Kidney epithelial cell (primary cell): ENCODE data around the gene RPTOR. TPM values are rescaled to one million over a fixed set of nuclear protein-coding genes. Genes with fewer than 3 reads are reported as not detected.

Experiments
- DNase-seq: peaks from one replicate; pipeline ENCODE4 v3.0.0-alpha.2; 2010; ENCODE audit warnings: low read depth
- H3K27me3 ChIP-seq: 2 replicates; pipeline ENCODE4 v1.6.0; 2011; ENCODE audit warnings: low read length; ENCODE audit not compliant: control insufficient read depth, insufficient read depth
- H3K36me3 ChIP-seq: 2 replicates; pipeline ENCODE4 v1.5.1; 2011; ENCODE audit warnings: low read length; ENCODE audit not compliant: control insufficient read depth, insufficient read depth
- H3K4me3 ChIP-seq: 2 replicates; pipeline ENCODE4 v1.5.1; 2011; ENCODE audit warnings: low read depth, mild to moderate bottlenecking, control low read depth, low read length
- total RNA-seq: library from RNA; depleted of rRNA; stranded (reverse); fragments of >200 nt; gene quantifications from 2 replicates; pipeline ENCODE4 v1.2.3, GENCODE V29; 2015
- TF ChIP-seq, protein P1 (sequence below): IDR thresholded peaks from 2 replicates; pipeline ENCODE4 v1.5.1; 2011; ENCODE audit warnings: mild to moderate bottlenecking, moderate library complexity, low read length, control low read depth, inconsistent platforms; ENCODE audit not compliant: insufficient read depth, poor library complexity, severe bottlenecking

The RPTOR gene
- total RNA-seq, 1 donor from 2014 or later = 22.7 TPM

DNA sequence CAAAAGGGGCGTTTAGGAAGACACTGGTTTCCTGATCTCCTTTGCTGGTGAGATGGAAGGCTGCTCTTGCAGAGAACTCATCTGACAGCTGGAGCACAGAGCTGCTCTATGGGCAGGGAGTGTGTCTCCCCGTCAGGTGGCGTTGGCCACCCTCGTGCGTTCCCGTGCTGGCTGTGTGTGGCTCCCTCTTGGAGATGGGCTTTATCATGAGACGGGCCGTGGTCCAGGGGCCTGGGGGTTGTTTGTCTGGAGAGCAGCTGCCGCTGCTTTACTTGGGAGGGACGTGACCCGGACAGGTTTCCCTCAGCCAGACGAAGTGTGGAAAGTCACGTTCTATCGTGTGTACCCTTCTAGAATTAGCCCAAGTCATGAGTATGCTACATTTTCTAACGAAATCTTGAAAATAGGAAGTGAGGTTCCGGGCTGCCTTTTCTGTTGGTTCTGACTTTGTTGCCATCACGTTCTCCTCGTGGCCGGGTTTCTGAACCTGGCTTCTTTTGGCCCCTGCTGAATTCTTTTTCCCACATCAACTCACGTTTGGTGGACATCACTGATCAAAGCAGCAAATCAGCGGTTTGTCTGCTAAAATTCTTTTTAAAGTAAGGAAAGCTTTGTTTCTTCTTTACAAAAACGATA lies 341.4 kb downstream of the RPTOR start:
- H3K36me3 ChIP-seq = no peaks in the 10 kb centered on the region
- H3K4me3 ChIP-seq = no peak overlapping the region
- no peak for DNase-seq

DNA sequence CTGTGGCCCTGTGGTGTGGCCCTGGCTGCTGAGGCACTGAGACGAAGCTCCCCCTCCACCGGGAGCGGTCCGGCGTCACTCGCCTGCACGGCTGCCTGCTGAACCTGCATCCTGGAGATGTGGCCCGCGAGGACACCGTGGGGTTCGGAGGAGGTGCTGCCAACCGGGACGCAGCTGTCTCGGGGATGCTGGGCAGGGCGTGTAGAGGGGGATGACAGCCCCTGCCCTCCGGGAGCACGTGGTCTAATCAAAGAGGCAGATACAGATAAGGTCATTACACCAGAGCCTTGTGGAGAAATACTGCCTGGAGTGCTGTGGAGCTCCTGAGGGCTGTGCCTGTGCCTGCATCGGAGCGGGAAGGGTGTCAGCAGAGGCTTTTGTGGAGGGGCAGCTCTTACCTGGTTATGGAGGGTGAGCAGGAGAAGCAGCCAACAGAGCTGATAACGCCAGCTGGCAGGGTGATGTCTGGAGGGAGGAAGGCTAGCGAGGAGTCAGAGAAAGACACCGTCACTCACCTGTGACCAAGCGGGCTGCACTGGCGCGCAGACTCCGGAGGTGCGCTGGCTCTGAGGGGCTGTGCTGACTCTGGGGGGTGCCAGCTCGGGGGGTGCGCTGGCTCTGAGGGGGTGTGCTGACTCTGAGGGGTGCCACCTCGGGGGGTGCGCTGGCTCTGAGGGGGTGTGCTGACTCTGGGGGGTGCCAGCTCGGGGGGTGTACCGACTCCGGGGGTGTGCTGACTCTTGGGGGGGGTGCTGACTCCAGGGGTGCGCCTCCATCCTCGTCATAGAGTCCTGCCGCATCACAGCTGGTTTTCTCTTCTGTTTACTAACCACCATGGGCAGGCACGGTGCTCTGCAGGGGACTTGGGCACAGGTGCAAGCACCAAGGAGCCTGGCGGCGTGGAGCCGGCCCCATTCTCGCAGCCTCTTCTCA lies 342.3 kb downstream of the RPTOR start:
- Histone ChIP-seq H3K4me3 (no peak overlapping the region), H3K27me3 (no peaks in the 10 kb centered on the region), H3K36me3 (no peaks in the 10 kb centered on the region)
- TF ChIP-seq, protein P1, sequence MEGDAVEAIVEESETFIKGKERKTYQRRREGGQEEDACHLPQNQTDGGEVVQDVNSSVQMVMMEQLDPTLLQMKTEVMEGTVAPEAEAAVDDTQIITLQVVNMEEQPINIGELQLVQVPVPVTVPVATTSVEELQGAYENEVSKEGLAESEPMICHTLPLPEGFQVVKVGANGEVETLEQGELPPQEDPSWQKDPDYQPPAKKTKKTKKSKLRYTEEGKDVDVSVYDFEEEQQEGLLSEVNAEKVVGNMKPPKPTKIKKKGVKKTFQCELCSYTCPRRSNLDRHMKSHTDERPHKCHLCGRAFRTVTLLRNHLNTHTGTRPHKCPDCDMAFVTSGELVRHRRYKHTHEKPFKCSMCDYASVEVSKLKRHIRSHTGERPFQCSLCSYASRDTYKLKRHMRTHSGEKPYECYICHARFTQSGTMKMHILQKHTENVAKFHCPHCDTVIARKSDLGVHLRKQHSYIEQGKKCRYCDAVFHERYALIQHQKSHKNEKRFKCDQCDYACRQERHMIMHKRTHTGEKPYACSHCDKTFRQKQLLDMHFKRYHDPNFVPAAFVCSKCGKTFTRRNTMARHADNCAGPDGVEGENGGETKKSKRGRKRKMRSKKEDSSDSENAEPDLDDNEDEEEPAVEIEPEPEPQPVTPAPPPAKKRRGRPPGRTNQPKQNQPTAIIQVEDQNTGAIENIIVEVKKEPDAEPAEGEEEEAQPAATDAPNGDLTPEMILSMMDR = no peak
- DNase-seq = no peak

More for the DNA sequence above, 341.4 kb downstream of the RPTOR start:
- TF ChIP-seq, protein P1 = no peak
- no peaks in the 10 kb centered on the region for H3K27me3 ChIP-seq

DNA sequence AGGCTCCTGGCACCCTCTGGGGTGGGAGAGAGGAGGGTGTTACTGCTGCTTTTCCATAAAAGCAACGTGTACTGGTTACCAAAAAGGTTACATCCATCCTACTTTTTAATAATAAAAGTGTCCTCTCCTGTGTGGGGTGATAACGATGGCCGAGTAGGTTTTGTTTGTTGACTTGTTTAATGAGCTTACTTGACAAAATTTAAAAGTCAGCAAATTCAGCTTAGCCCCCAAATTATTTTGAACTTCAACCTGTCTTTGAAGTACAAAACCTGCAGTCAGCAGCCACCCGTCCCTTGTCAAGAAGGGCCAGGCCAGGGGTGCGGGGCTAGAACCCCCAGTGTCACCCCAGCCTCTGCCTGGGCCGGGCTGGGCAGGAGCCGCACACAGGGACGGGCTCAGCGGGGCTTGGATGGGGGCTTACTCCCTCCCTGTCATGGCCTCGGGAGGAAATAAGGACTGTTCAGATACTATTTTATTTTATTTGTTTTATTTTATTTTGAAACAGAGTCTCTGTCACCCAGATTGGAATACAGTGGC lies 343.1 kb downstream of the RPTOR start:
- Histone ChIP-seq H3K4me3 (no peak overlapping the region), H3K36me3 (no peaks in the 10 kb centered on the region), H3K27me3 (no peaks in the 10 kb centered on the region)
- DNase-seq = no peak
- TF ChIP-seq, protein P1 = no peak

DNA sequence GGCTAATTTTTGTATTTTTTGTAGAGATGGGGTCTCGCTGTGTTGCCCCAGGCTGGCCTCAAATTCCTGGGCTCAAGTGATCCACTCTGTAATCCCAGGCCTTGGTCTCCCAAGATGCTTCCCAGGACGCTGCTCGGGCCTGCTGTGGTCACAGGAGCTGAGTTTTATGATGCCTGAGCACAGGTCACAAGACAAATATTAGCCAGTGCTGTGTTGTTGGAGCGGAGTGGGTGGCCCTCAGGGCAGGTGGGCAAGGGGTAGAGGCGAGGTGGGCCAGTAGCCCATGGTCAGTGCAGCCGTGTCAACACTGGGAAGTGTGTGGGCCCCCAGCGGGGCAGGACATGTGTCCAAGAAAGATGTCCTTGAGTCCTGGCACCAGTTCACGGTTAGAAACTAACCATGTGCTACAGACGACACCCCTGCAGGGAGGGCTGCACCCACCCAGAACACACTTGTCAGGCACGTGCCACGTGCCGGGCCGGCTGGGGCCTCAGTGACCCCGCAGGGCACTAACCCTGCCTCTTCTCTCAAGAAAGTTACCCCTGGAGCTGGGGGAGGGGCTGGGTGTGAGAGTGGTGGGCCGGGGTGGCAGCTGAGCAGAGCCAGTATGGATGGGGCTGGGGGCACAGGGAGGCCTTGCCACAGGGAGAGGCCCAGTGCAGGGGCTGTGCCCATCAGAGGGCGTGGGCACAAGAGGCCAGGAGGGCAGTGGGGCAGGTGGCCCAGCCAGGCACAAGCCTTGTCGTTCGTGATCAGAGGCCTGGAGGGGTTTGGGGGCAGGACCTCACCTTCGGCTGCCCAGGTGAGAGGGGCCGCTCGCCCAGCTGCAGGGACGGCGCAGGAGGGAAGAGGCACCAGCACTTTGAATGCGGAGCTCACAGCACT lies 343.9 kb downstream of the RPTOR start:
- Histone ChIP-seq H3K4me3 (no peak overlapping the region), H3K27me3 (no peaks in the 10 kb centered on the region), H3K36me3 (no peaks in the 10 kb centered on the region)
- TF ChIP-seq, protein P1 = no peak
- no peak for DNase-seq
